Measurements from ENCODE around the gene PEX14. TPM values are rescaled to one million over a fixed set of nuclear protein-coding genes. Genes with fewer than 3 reads are reported as not detected.

Gene PEX14
- total RNA-seq, 1 donor from 2014 or later, result 28.0 TPM

- Mint-ChIP-seq H3K9me3 (no peaks in the 10 kb centered on the region), H3K27ac (ENCODE audit: unreplicated experiment) (no peak overlapping the region), H3K4me3 (no peak overlapping the region), H3K27me3 (ENCODE audit: low read depth) (peaks cover 34% of the 10 kb centered on the region), H3K36me3 (ENCODE audit: low read depth) (no peaks in the 10 kb centered on the region), H3K4me1 (no peaks in the 10 kb centered on the region)
- DNase-seq (ENCODE audit: low read depth, low spot score), result no peak
- TF ChIP-seq CTCF (conservative IDR thresholded peaks at IDR 0.05), result no peak
Observed at GRCh38 chr1:10638559-10639005, 163.8 kb downstream of the PEX14 start.

- Mint-ChIP-seq H3K4me1 (no peaks in the 10 kb centered on the region), H3K36me3 (ENCODE audit: low read depth) (no peaks in the 10 kb centered on the region), H3K9me3 (no peaks in the 10 kb centered on the region), H3K27ac (ENCODE audit: unreplicated experiment) (no peak overlapping the region), H3K27me3 (ENCODE audit: low read depth) (peaks cover 34% of the 10 kb centered on the region), H3K4me3 (peak overlapping the region; percentile 15)
- TF ChIP-seq CTCF (conservative IDR thresholded peaks at IDR 0.05), result no peak
- peak; percentile 28 for DNase-seq (ENCODE audit: low read depth, low spot score)
Observed at GRCh38 chr1:10639011-10639774, 164.4 kb downstream of the PEX14 start.

- Mint-ChIP-seq H3K27me3 (ENCODE audit: low read depth) (peaks cover 34% of the 10 kb centered on the region), H3K27ac (ENCODE audit: unreplicated experiment) (no peak overlapping the region), H3K36me3 (ENCODE audit: low read depth) (no peaks in the 10 kb centered on the region), H3K4me1 (no peaks in the 10 kb centered on the region), H3K9me3 (no peaks in the 10 kb centered on the region), H3K4me3 (peak overlapping the region; percentile 34)
- no peak for DNase-seq (ENCODE audit: low read depth, low spot score)
- no peak for TF ChIP-seq CTCF (conservative IDR thresholded peaks at IDR 0.05)
Observed at GRCh38 chr1:10639775-10640578, 165.2 kb downstream of the PEX14 start.

GRCh38 chr1:10640843-10641553 is 166.2 kb downstream of the PEX14 start:
- no peaks in the 10 kb centered on the region for H3K36me3 Mint-ChIP-seq (ENCODE audit: low read depth)
- peaks cover 32% of the 10 kb centered on the region for H3K27me3 Mint-ChIP-seq (ENCODE audit: low read depth)
- H3K4me1 Mint-ChIP-seq, result no peaks in the 10 kb centered on the region
- H3K4me3 Mint-ChIP-seq, result no peak overlapping the region
- H3K27ac Mint-ChIP-seq (ENCODE audit: unreplicated experiment), result no peak overlapping the region
- no peaks in the 10 kb centered on the region for H3K9me3 Mint-ChIP-seq
- DNase-seq (ENCODE audit: low read depth, low spot score), result no peak
- TF ChIP-seq CTCF (conservative IDR thresholded peaks at IDR 0.05), result no peak

GRCh38 chr1:10641976-10642375 is 167.2 kb downstream of the PEX14 start:
- Mint-ChIP-seq H3K27me3 (ENCODE audit: low read depth) (peaks cover 30% of the 10 kb centered on the region), H3K27ac (ENCODE audit: unreplicated experiment) (no peak overlapping the region), H3K4me1 (no peaks in the 10 kb centered on the region), H3K4me3 (peak overlapping the region; percentile 27), H3K36me3 (ENCODE audit: low read depth) (no peaks in the 10 kb centered on the region), H3K9me3 (no peaks in the 10 kb centered on the region)
- TF ChIP-seq CTCF (conservative IDR thresholded peaks at IDR 0.05), result no peak
- no peak for DNase-seq (ENCODE audit: low read depth, low spot score)

Measured in neural crest cell (in vitro differentiated cells).